PC-9 (cell line): ENCODE measurements around the gene RPL15. TPM values are rescaled to one million over a fixed set of nuclear protein-coding genes. Genes with fewer than 3 reads are reported as not detected.
A peak's percentile ranks its signal among the peaks of the same experiment; 100 is the strongest.

ENCODE experiments used
- BruUV-seq: library from RNA; stranded (reverse); fragments of 400-500 nt; replicated peaks from 2 replicates; lab custom pipeline; 2021; lab: Mats Ljungman, UMichigan
- CTCF ChIA-PET: fragments of 300-600 bp; sonication (Branson Sonifier 250); formaldehyde crosslinking; loops from one replicate; lab custom pipeline; 2022; ENCODE audit warnings: antibody characterized with exemption; lab: Charles Lee
- POLR2A ChIA-PET: fragments of 300-600 bp; sonication (Branson Sonifier 250); formaldehyde crosslinking; loops from one replicate; lab custom pipeline; 2022; ENCODE audit warnings: antibody characterized with exemption; ENCODE audit not compliant: unreplicated experiment; lab: Charles Lee
- DNase-seq, 2 experiments: peaks; one replicate each; pipeline versions ENCODE4 v3.0.0 to v3.0.0-alpha.2; 2015 to 2022; ENCODE audit warnings: mixed read lengths in 1 of 2
- H2AFZ ChIP-seq: fragments of 200-600 bp; sonication (generic); 2 replicates; pipeline ENCODE4 v1.8.1; 2017; ENCODE audit warnings: antibody characterized with exemption
- H3F3A ChIP-seq: fragments of 200-600 bp; sonication (generic); 2 replicates; pipeline ENCODE4 v1.8.1; 2017; ENCODE audit warnings: antibody characterized with exemption, mild to moderate bottlenecking, low read depth; ENCODE audit not compliant: insufficient read depth
- H3K27ac ChIP-seq: fragments of 200-600 bp; sonication (generic); 2 replicates; pipeline ENCODE4 v1.6.1; 2016; ENCODE audit warnings: mixed run types
- H3K27me3 ChIP-seq: fragments of 200-600 bp; sonication (generic); 2 replicates; pipeline ENCODE4 v1.6.1; 2016; ENCODE audit warnings: low read depth, mixed run types; ENCODE audit not compliant: insufficient read depth
- H3K36me3 ChIP-seq: fragments of 200-600 bp; sonication (generic); 2 replicates; pipeline ENCODE4 v1.6.1; 2016; ENCODE audit warnings: low read depth, mixed run types
- H3K4me1 ChIP-seq: fragments of 200-600 bp; sonication (generic); replicated peaks from 2 replicates; pipeline ENCODE4 v1.6.1; 2016; ENCODE audit warnings: mixed run types; ENCODE audit not compliant: insufficient read depth
- H3K4me2 ChIP-seq: fragments of 200-600 bp; sonication (generic); 2 replicates; pipeline ENCODE4 v1.6.1; 2017; ENCODE audit warnings: mixed run types
- H3K4me3 ChIP-seq: fragments of 200-600 bp; sonication (generic); 2 replicates; pipeline ENCODE4 v1.6.1; 2016; ENCODE audit warnings: mixed run types
- H3K79me2 ChIP-seq: fragments of 200-600 bp; sonication (generic); 2 replicates; pipeline ENCODE4 v1.6.1; 2017; ENCODE audit warnings: low read depth, mixed run types
- H3K9me2 ChIP-seq: fragments of 200-600 bp; sonication (generic); 2 replicates; pipeline ENCODE4 v1.8.1; 2017; ENCODE audit warnings: mild to moderate bottlenecking; ENCODE audit not compliant: insufficient read depth
- H3K9me3 ChIP-seq: fragments of 200-600 bp; sonication (generic); 2 replicates; pipeline ENCODE4 v1.8.1; 2016; ENCODE audit warnings: low read depth; ENCODE audit not compliant: insufficient read depth
- H4K20me1 ChIP-seq: fragments of 200-600 bp; sonication (generic); 2 replicates; pipeline ENCODE4 v1.8.1; 2017; ENCODE audit not compliant: insufficient read depth
- CTCF ChIP-seq: fragments of 200-600 bp; sonication (generic); conservative IDR thresholded peaks from 2 replicates; pipeline ENCODE4 v1.6.1; 2017; ENCODE audit warnings: mixed run types, antibody characterized with exemption, mild to moderate bottlenecking, moderate library complexity
- EZH2 ChIP-seq: fragments of 200-600 bp; sonication (generic); IDR thresholded peaks from 2 replicates; pipeline ENCODE4 v1.8.0; 2017; ENCODE audit warnings: antibody characterized with exemption, low read depth
- intact Hi-C: fragments of 100-400 bp; cut with micrococcal nuclease; formaldehyde crosslinking; loops from one replicate; pipeline ENCODE4 v1.10.0; 2022; ENCODE audit not compliant: unreplicated experiment
- total RNA-seq: library from RNA; stranded (reverse); gene quantifications from 2 replicates; pipeline ENCODE4 v1.2.3, GENCODE V29; 2021

The RPL15 gene
- total RNA-seq, 1 experiment from 2014 or later: 1,784 TPM

GRCh38 chr3:23886311-23886710 is 30.6 kb upstream of the RPL15 start:
- BruUV-seq: no TSS peak
- Histone ChIP-seq H3K27me3 (no peaks in the 10 kb centered on the region), H3K4me1 (peaks cover 28% of the 10 kb centered on the region), H3K4me3 (no peak overlapping the region), H3K27ac (peak overlapping the region; percentile 87), H3F3A (peaks cover 65% of the 10 kb centered on the region), H3K79me2 (peaks cover 93% of the 10 kb centered on the region), H3K4me2 (no peak overlapping the region), H2AFZ (no peak overlapping the region), H4K20me1 (peaks cover 43% of the 10 kb centered on the region), H3K36me3 (peaks cover 26% of the 10 kb centered on the region), H3K9me3 (no peaks in the 10 kb centered on the region), H3K9me2 (no peaks in the 10 kb centered on the region)
- DNase-seq: no peak
- CTCF ChIA-PET: no interaction called here
- intact Hi-C loops: loop anchor here (5.0 kb wide), 3 partner anchors 181 to 796 kb away; no protein-coding TSS in a partner anchor
- TF ChIP-seq EZH2 (no peak), CTCF (no peak)
- POLR2A ChIA-PET: no interaction called here

GRCh38 chr3:23888617-23889228 is 28.2 kb upstream of the RPL15 start:
- Histone ChIP-seq H3K4me1 (peaks cover 28% of the 10 kb centered on the region), H3K9me2 (no peaks in the 10 kb centered on the region), H4K20me1 (peaks cover 43% of the 10 kb centered on the region), H3K36me3 (peaks cover 42% of the 10 kb centered on the region), H3F3A (peaks cover 75% of the 10 kb centered on the region), H3K27me3 (no peaks in the 10 kb centered on the region), H2AFZ (no peak overlapping the region), H3K4me3 (no peak overlapping the region), H3K27ac (peak overlapping the region; percentile 57), H3K9me3 (no peaks in the 10 kb centered on the region), H3K4me2 (no peak overlapping the region), H3K79me2 (peaks cover 80% of the 10 kb centered on the region)
- no peak for DNase-seq
- BruUV-seq: no TSS peak
- intact Hi-C loops: loop anchor here (2.0 to 5.0 kb wide), 5 partner anchors 70 to 794 kb away; no protein-coding TSS in a partner anchor
- CTCF ChIA-PET: interaction anchor here (0.6 to 0.7 kb wide), 3 partner anchors 12 to 85 kb away, joined by 3 to 12 read pairs (median 10); no protein-coding TSS in a partner anchor
- TF ChIP-seq CTCF (peak; percentile 92), EZH2 (no peak)
- POLR2A ChIA-PET: interaction anchor here (0.5 to 0.6 kb wide), 4 partner anchors 11 to 871 kb away, joined by 3 to 5 read pairs (median 4); no protein-coding TSS in a partner anchor

GRCh38 chr3:23889386-23889785 is 27.5 kb upstream of the RPL15 start:
- DNase-seq: peak in 1 of 2 experiments; percentile 48

More at GRCh38 chr3:23889386-23889785, 27.5 kb upstream of the RPL15 start:
- ChIA-PET POLR2A (no interaction called here), CTCF (interaction anchor here (0.7 kb wide), 1 partner anchor 1306 kb away, joined by 3 read pairs; no protein-coding TSS in a partner anchor)
- Histone ChIP-seq H3K27ac (peak overlapping the region; percentile 57), H3F3A (peaks cover 69% of the 10 kb centered on the region), H3K4me2 (no peak overlapping the region), H3K4me3 (no peak overlapping the region), H2AFZ (no peak overlapping the region), H3K4me1 (peaks cover 22% of the 10 kb centered on the region), H3K9me2 (no peaks in the 10 kb centered on the region), H3K9me3 (no peaks in the 10 kb centered on the region), H3K79me2 (peaks cover 73% of the 10 kb centered on the region), H4K20me1 (peaks cover 46% of the 10 kb centered on the region), H3K36me3 (peaks cover 45% of the 10 kb centered on the region), H3K27me3 (no peaks in the 10 kb centered on the region)
- no TSS peak for BruUV-seq
- no peak for TF ChIP-seq EZH2
- no peak for TF ChIP-seq CTCF
- intact Hi-C loops: loop anchor here (2.0 to 5.0 kb wide), 5 partner anchors 69 to 793 kb away; no protein-coding TSS in a partner anchor
